GM12892 (cell line): Measurements from ENCODE around the gene AOPEP.

Experiments
- POLR2A ChIP-seq: IDR thresholded peaks from 2 replicates; pipeline ENCODE4 v1.6.1; 2011; ENCODE audit warnings: low read depth, low read length, control low read depth
- POLR2AphosphoS5 ChIP-seq: IDR thresholded peaks from 2 replicates; pipeline ENCODE4 v1.6.1; 2011; ENCODE audit warnings: low read depth, low read length, control low read depth
- TAF1 ChIP-seq: IDR thresholded peaks from 2 replicates; pipeline ENCODE4 v1.6.1; 2011; ENCODE audit warnings: low read depth, mild to moderate bottlenecking, control low read depth, low read length, borderline replicate concordance

DNA sequence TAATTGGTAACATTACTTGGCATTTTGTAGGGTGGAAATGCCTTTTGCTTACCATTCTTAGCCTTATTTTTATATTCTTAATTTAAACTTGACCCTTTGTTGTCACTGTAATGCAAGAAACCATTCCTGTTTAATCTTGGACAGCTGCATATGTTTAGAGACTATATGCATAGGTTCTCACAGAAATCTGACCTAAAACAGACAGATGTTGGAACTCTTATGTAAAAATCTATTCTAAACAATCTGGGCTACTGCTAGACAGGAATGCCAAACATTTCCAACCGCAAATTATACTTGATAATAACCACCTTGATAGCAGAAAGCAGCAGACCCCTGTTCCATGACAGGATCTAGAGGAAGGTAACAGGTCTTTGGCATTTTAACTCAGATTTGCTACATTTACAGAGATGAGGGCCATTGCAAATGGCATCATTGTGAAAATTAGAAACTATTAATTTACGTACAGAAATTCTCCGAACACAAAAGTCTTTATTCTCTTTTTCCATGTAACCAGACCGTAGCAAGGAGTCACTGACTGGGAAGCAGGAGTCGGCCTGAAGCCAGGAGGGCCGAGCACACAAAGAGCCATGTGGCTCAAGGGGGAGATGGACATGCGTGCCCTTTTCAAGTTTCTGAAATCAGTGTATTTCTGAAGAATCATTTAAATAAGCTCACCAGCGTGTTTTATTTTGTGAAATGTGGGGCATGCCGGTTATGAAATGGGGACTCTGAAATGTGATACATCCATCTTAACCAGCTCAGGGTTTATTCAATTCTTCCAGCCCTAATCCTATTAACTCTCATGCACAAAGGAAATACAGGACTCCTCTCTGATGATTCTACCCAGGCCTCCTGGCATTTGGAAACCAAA lies 139.3 kb downstream of the AOPEP start:
- no peak for TF ChIP-seq POLR2A
- no peak for TF ChIP-seq POLR2AphosphoS5
- TF ChIP-seq TAF1, result no peak
